K562 (cell line): ENCODE measurements around the gene C10orf71.

Experiments
- POLR2A ChIP-seq: fragments of 450-650 bp; conservative IDR thresholded peaks from 2 replicates; pipeline ENCODE4 v1.6.1; 2016
- ZNF165 ChIP-seq: fragments of 250-450 bp; sonication (Bioruptor Pico); IDR thresholded peaks from 2 replicates; pipeline ENCODE4 v1.4.0; 2020; ENCODE audit warnings: borderline replicate concordance

DNA sequence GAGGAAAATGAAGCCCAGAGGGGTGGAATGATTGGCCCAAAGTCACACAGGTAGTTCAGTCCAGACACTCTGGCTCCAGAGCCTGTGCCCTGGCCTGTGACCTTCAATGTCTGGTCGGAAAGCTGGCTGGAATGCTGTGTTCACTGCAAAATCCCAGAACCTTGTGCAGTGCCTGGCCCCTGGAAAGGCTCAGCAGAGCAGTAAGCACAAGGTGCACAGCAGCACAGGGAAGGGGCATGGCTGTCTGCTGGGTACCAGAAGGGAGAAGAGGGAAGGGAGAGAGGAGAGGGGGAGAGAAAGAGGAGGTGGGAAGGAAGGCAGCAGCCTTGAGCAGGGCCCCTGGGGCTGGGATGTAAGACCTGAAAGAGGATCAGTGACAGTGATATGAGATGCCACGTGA, 28.4 kb upstream of the C10orf71 start:
- TF ChIP-seq ZNF165 (CRISPR knock-in tag) (no peak), POLR2A (no peak)
